Measurements from ENCODE around the gene CDKL2.

Gene CDKL2

DNA sequence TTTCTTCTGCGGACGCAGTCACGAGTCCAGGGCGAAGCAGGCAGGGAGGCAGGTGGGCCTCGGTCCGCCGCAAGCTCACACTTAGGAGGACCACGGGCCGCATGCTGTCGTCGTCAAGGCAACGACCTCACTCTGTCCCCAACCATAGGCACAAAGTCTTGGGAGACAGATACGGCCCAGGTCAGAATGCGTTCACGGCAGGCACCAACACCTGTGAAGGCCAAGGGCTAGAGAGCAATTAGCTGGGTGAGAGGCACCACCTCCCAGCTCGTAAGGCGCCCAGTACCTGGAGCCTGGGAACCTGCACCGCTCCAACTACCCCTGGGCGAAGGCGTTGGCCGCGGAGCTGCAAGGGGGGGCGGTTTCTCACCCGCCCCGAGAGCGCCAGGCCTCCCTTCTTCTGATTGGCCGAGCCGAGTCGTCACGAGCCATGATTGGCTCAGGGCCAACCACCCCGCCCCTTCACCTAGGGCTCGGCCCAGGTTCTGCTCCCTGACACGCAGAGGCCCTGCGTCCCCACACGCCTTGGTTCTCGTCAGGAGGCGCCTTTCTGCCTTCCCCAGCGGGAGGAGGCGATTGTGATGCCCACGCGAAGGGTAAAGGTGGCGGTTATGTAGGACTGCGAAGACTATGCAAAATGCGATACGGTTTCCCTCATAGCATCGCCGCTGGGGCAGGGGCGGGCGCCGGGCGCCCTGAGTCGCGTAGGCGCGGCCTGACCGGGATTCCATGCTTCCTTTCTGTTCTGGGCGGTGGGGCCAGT, at the start of gene CDKL2:
Gene CDKL2, minus strand, starts transcription at position 355 of the 763 bp plus-strand sequence. CDS start 4,540 bp downstream, outside the sequence.
- H3K4me2 ChIP-seq (ENCODE audit: insufficient read depth, low read length), result no peak within 1 kb of the TSS

GRCh38 chr4:75678965-75679364, 48.6 kb upstream of the CDKL2 start:
- TF ChIP-seq EZH2 (IDR thresholded peaks at IDR 0.05; ENCODE audit: borderline replicate concordance, low read depth, low read length, severe bottlenecking), result no peak
- TF ChIP-seq, protein P1, sequence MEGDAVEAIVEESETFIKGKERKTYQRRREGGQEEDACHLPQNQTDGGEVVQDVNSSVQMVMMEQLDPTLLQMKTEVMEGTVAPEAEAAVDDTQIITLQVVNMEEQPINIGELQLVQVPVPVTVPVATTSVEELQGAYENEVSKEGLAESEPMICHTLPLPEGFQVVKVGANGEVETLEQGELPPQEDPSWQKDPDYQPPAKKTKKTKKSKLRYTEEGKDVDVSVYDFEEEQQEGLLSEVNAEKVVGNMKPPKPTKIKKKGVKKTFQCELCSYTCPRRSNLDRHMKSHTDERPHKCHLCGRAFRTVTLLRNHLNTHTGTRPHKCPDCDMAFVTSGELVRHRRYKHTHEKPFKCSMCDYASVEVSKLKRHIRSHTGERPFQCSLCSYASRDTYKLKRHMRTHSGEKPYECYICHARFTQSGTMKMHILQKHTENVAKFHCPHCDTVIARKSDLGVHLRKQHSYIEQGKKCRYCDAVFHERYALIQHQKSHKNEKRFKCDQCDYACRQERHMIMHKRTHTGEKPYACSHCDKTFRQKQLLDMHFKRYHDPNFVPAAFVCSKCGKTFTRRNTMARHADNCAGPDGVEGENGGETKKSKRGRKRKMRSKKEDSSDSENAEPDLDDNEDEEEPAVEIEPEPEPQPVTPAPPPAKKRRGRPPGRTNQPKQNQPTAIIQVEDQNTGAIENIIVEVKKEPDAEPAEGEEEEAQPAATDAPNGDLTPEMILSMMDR (IDR thresholded peaks at IDR 0.05; ENCODE audit: borderline replicate concordance, extremely low read depth, low read length, poor library complexity, severe bottlenecking), result no peak
- Histone ChIP-seq H3K9me3 (ENCODE audit: insufficient read depth, low read length, severe bottlenecking) (no peaks in the 10 kb centered on the region), H3K27ac (ENCODE audit: low read length) (no peak overlapping the region), H4K20me1 (ENCODE audit: insufficient read depth, low read length) (no peaks in the 10 kb centered on the region), H2AFZ (ENCODE audit: low read depth, low read length) (no peak overlapping the region), H3K27me3 (ENCODE audit: insufficient read depth, low read length, poor library complexity) (no peaks in the 10 kb centered on the region), H3K4me2 (ENCODE audit: insufficient read depth, low read length) (no peak overlapping the region), H3K36me3 (ENCODE audit: insufficient read depth, low read length) (no peaks in the 10 kb centered on the region), H3K4me1 (ENCODE audit: insufficient read depth, low read length) (peaks cover 5% of the 10 kb centered on the region), H3K4me3 (ENCODE audit: low read depth in 1 of 2, low read length in 2 of 2) (no peak overlapping the region), H3K9ac (ENCODE audit: low read depth, low read length) (no peak overlapping the region), H3K79me2 (ENCODE audit: insufficient read depth, low read length) (peaks cover 5% of the 10 kb centered on the region)
- no peak for ATAC-seq (ENCODE audit: insufficient read depth, low read depth)
- no peak for DNase-seq

More for the DNA sequence above, at the start of gene CDKL2:
- H3K27ac ChIP-seq (ENCODE audit: low read length), result no peak within 1 kb of the TSS
- H3K79me2 ChIP-seq (ENCODE audit: insufficient read depth, low read length), result no peaks in the 10 kb centered on the region
- H2AFZ ChIP-seq (ENCODE audit: low read depth, low read length), result no peak within 1 kb of the TSS
- TF ChIP-seq, protein P1 (IDR thresholded peaks at IDR 0.05; ENCODE audit: borderline replicate concordance, extremely low read depth, low read length, poor library complexity, severe bottlenecking), result no peak
- TF ChIP-seq EZH2 (IDR thresholded peaks at IDR 0.05; ENCODE audit: borderline replicate concordance, low read depth, low read length, severe bottlenecking), result no peak
- no peaks in the 10 kb centered on the region for H3K9me3 ChIP-seq (ENCODE audit: insufficient read depth, low read length, severe bottlenecking)
- DNase-seq (no peak), ATAC-seq (ENCODE audit: insufficient read depth, low read depth) (no peak)
- H3K4me3 ChIP-seq (ENCODE audit: low read depth in 1 of 2, low read length in 2 of 2), result no peak within 1 kb of the TSS
- no peaks in the 10 kb centered on the region for H3K27me3 ChIP-seq (ENCODE audit: insufficient read depth, low read length, poor library complexity)
- no peaks in the 10 kb centered on the region for H3K4me1 ChIP-seq (ENCODE audit: insufficient read depth, low read length)
- H4K20me1 ChIP-seq (ENCODE audit: insufficient read depth, low read length), result no peaks in the 10 kb centered on the region
- H3K9ac ChIP-seq (ENCODE audit: low read depth, low read length), result no peak within 1 kb of the TSS
- H3K36me3 ChIP-seq (ENCODE audit: insufficient read depth, low read length), result no peaks in the 10 kb centered on the region

GRCh38 chr4:75678473-75678872, 48.1 kb upstream of the CDKL2 start:
- DNase-seq, result no peak
- no peak for ATAC-seq (ENCODE audit: insufficient read depth, low read depth)
- H3K27ac ChIP-seq (ENCODE audit: low read length), result no peak overlapping the region
- no peak overlapping the region for H2AFZ ChIP-seq (ENCODE audit: low read depth, low read length)
- H3K9ac ChIP-seq (ENCODE audit: low read depth, low read length), result no peak overlapping the region
- no peaks in the 10 kb centered on the region for H3K36me3 ChIP-seq (ENCODE audit: insufficient read depth, low read length)
- peaks cover 10% of the 10 kb centered on the region for H3K79me2 ChIP-seq (ENCODE audit: insufficient read depth, low read length)
- TF ChIP-seq, protein P1 (IDR thresholded peaks at IDR 0.05; ENCODE audit: borderline replicate concordance, extremely low read depth, low read length, poor library complexity, severe bottlenecking), result no peak
- no peak for TF ChIP-seq EZH2 (IDR thresholded peaks at IDR 0.05; ENCODE audit: borderline replicate concordance, low read depth, low read length, severe bottlenecking)
- no peak overlapping the region for H3K4me2 ChIP-seq (ENCODE audit: insufficient read depth, low read length)
- no peak overlapping the region for H3K4me3 ChIP-seq (ENCODE audit: low read depth in 1 of 2, low read length in 2 of 2)
- H4K20me1 ChIP-seq (ENCODE audit: insufficient read depth, low read length), result no peaks in the 10 kb centered on the region
- peaks cover 8% of the 10 kb centered on the region for H3K4me1 ChIP-seq (ENCODE audit: insufficient read depth, low read length)
- H3K9me3 ChIP-seq (ENCODE audit: insufficient read depth, low read length, severe bottlenecking), result no peaks in the 10 kb centered on the region
- no peaks in the 10 kb centered on the region for H3K27me3 ChIP-seq (ENCODE audit: insufficient read depth, low read length, poor library complexity)
